ENCODE results near the gene TSN. TPM values are rescaled to one million over a fixed set of nuclear protein-coding genes. Genes with fewer than 3 reads are reported as not detected.
"Not testable (repeated sequence)": the region's sequence is repeated elsewhere in the genome, so short reads cannot be mapped to it uniquely, and the experiment has no call there.

Gene TSN
- polyA plus RNA-seq, 1 donor (not counting 4 experiments of a cell fraction or from before 2014, with no cell fraction given) = 78.4 TPM

DNA sequence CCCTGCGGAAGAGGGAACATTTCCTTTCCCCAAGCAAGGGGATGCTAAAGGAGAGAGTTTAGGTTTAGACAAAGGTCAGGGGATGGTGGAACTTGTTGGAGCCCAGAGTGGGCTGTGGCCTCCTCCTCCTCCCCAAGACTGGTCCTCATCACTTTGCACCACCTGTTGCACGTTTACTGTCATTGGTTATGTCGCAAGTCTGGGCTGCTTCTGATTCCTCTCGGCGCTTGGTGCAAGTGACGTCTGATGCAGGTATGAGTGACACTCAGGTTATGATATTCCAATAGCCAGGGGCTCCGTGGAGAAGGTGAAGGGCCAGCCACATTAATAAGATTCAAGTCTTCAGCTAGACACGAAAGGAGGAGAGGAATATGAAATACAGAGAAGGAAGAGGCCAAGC lies 59.8 kb downstream of the TSN start:
- no peaks in the 10 kb centered on the region for H3K9me1 ChIP-seq (ENCODE audit: control insufficient read depth, extremely low read depth, insufficient read depth, low read length)
- peaks cover 4% of the 10 kb centered on the region for H3K27me3 ChIP-seq (ENCODE audit: control insufficient read depth, extremely low read depth, insufficient read depth, low read length)
- H3K4me3 ChIP-seq (ENCODE audit: control insufficient read depth in 2 of 3, extremely low read depth in 1 of 3, insufficient read depth in 2 of 3, low read depth in 1 of 3, low read length in 3 of 3) = no peak overlapping the region
- TF ChIP-seq, protein P1, sequence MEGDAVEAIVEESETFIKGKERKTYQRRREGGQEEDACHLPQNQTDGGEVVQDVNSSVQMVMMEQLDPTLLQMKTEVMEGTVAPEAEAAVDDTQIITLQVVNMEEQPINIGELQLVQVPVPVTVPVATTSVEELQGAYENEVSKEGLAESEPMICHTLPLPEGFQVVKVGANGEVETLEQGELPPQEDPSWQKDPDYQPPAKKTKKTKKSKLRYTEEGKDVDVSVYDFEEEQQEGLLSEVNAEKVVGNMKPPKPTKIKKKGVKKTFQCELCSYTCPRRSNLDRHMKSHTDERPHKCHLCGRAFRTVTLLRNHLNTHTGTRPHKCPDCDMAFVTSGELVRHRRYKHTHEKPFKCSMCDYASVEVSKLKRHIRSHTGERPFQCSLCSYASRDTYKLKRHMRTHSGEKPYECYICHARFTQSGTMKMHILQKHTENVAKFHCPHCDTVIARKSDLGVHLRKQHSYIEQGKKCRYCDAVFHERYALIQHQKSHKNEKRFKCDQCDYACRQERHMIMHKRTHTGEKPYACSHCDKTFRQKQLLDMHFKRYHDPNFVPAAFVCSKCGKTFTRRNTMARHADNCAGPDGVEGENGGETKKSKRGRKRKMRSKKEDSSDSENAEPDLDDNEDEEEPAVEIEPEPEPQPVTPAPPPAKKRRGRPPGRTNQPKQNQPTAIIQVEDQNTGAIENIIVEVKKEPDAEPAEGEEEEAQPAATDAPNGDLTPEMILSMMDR (optimal IDR thresholded peaks at IDR 0.05 in 1 of 3, IDR thresholded peaks at IDR 0.05 in 1 of 3, conservative IDR thresholded peaks at IDR 0.05 in 1 of 3; ENCODE audit: extremely low read depth in 1 of 3, insufficient read depth in 2 of 3, low read length in 3 of 3) = no peak
- TF ChIP-seq EZH2 (IDR thresholded peaks at IDR 0.05; ENCODE audit: low read length) = no peak
- H3K4me2 ChIP-seq (ENCODE audit: control insufficient read depth, extremely low read depth, insufficient read depth, low read depth, low read length) = no peak overlapping the region
- no peak for FAIRE-seq
- no peaks in the 10 kb centered on the region for H3K36me3 ChIP-seq (ENCODE audit: control insufficient read depth in 2 of 2, extremely low read depth in 1 of 2, insufficient read depth in 2 of 2, low read length in 2 of 2)
- no peaks in the 10 kb centered on the region for H3K4me1 ChIP-seq (ENCODE audit: control insufficient read depth, extremely low read depth, insufficient read depth, low read length)
- no peaks in the 10 kb centered on the region for H3K79me2 ChIP-seq (ENCODE audit: control insufficient read depth, insufficient read depth, low read length)
- H2AFZ ChIP-seq (ENCODE audit: control insufficient read depth, low read length) = no peak overlapping the region
- no peak for DNase-seq (ENCODE audit: low read depth, low spot score)
- H3K9me3 ChIP-seq (ENCODE audit: control insufficient read depth, low read depth, low read length) = no peaks in the 10 kb centered on the region
- H3K9ac ChIP-seq (ENCODE audit: control insufficient read depth, extremely low read depth, insufficient read depth, low read length) = no peak overlapping the region
- dilution Hi-C loops (cut with MboI; ENCODE audit: extremely low pct_ligation_motif_present, low sequenced_read_pairs) = no loop called here
- H4K20me1 ChIP-seq (ENCODE audit: control insufficient read depth, extremely low read depth, insufficient read depth, low read length) = no peaks in the 10 kb centered on the region
- no peak overlapping the region for H3K27ac ChIP-seq (ENCODE audit: control insufficient read depth, insufficient read depth, low read length)

DNA sequence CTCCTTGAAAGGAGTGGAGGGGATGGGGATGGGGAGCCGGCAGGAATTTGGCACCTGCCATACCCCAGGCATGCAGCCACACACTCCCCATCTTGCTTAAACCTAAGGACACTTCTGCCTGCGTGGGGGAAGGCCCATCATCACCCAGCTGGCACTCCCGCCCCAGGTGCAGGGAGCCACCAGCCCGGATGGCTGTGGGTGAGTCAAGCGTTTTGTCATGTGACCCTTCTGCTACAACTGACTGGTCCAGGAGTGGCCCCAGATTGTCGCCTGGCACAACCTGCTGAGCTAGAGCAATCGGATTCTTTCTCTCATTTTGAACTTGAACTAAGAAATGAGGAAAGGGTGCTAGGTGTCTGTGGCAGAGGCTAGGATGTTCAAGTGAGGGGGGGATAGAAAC lies 61.3 kb downstream of the TSN start:
- H2AFZ ChIP-seq (ENCODE audit: control insufficient read depth, low read length) = no peak overlapping the region
- H3K4me1 ChIP-seq (ENCODE audit: control insufficient read depth, extremely low read depth, insufficient read depth, low read length) = no peaks in the 10 kb centered on the region
- no peak overlapping the region for H3K4me2 ChIP-seq (ENCODE audit: control insufficient read depth, extremely low read depth, insufficient read depth, low read depth, low read length)
- H3K9me1 ChIP-seq (ENCODE audit: control insufficient read depth, extremely low read depth, insufficient read depth, low read length) = no peaks in the 10 kb centered on the region
- dilution Hi-C loops (cut with MboI; ENCODE audit: extremely low pct_ligation_motif_present, low sequenced_read_pairs) = no loop called here
- H3K27me3 ChIP-seq (ENCODE audit: control insufficient read depth, extremely low read depth, insufficient read depth, low read length) = peaks cover 2% of the 10 kb centered on the region
- TF ChIP-seq, protein P1 (optimal IDR thresholded peaks at IDR 0.05 in 1 of 3, IDR thresholded peaks at IDR 0.05 in 1 of 3, conservative IDR thresholded peaks at IDR 0.05 in 1 of 3; ENCODE audit: extremely low read depth in 1 of 3, insufficient read depth in 2 of 3, low read length in 3 of 3) = no peak
- no peak for TF ChIP-seq EZH2 (IDR thresholded peaks at IDR 0.05; ENCODE audit: low read length)
- H4K20me1 ChIP-seq (ENCODE audit: control insufficient read depth, extremely low read depth, insufficient read depth, low read length) = no peaks in the 10 kb centered on the region
- no peak overlapping the region for H3K27ac ChIP-seq (ENCODE audit: control insufficient read depth, insufficient read depth, low read length)
- FAIRE-seq (no peak), DNase-seq (ENCODE audit: low read depth, low spot score) (no peak)
- no peaks in the 10 kb centered on the region for H3K36me3 ChIP-seq (ENCODE audit: control insufficient read depth in 2 of 2, extremely low read depth in 1 of 2, insufficient read depth in 2 of 2, low read length in 2 of 2)
- H3K9ac ChIP-seq (ENCODE audit: control insufficient read depth, extremely low read depth, insufficient read depth, low read length) = no peak overlapping the region
- no peak overlapping the region for H3K4me3 ChIP-seq (ENCODE audit: control insufficient read depth in 2 of 3, extremely low read depth in 1 of 3, insufficient read depth in 2 of 3, low read depth in 1 of 3, low read length in 3 of 3)
- H3K9me3 ChIP-seq (ENCODE audit: control insufficient read depth, low read depth, low read length) = no peaks in the 10 kb centered on the region
- no peaks in the 10 kb centered on the region for H3K79me2 ChIP-seq (ENCODE audit: control insufficient read depth, insufficient read depth, low read length)

DNA sequence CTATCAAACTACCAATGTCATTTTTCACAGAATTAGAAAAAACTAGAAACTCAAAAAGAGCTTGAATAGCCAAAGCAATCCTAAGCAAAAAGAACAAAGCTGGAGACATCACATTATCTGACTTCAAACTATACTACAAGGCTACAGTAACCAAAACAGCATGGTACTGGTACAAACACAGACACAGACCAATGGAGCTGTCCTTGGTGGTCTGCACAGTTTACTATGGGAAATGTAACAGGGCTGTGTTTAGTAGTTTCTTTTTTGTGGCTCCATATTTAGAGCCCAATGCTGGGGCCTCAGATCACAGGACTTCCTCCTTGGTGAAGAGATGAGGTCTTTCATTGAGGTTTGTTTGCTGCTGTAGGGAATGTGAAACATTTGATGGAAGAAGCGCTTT lies 61.9 kb downstream of the TSN start:
- H3K9me3 ChIP-seq (ENCODE audit: control insufficient read depth, low read depth, low read length); H3K4me1 ChIP-seq (ENCODE audit: control insufficient read depth, extremely low read depth, insufficient read depth, low read length); H3K4me2 ChIP-seq (ENCODE audit: control insufficient read depth, extremely low read depth, insufficient read depth, low read depth, low read length); H3K9ac ChIP-seq (ENCODE audit: control insufficient read depth, extremely low read depth, insufficient read depth, low read length); H2AFZ ChIP-seq (ENCODE audit: control insufficient read depth, low read length); H3K9me1 ChIP-seq (ENCODE audit: control insufficient read depth, extremely low read depth, insufficient read depth, low read length); H3K79me2 ChIP-seq (ENCODE audit: control insufficient read depth, insufficient read depth, low read length); H3K27ac ChIP-seq (ENCODE audit: control insufficient read depth, insufficient read depth, low read length); DNase-seq (ENCODE audit: low read depth, low spot score); H3K36me3 ChIP-seq (ENCODE audit: control insufficient read depth in 2 of 2, extremely low read depth in 1 of 2, insufficient read depth in 2 of 2, low read length in 2 of 2); H3K4me3 ChIP-seq (ENCODE audit: control insufficient read depth in 2 of 3, extremely low read depth in 1 of 3, insufficient read depth in 2 of 3, low read depth in 1 of 3, low read length in 3 of 3); H4K20me1 ChIP-seq (ENCODE audit: control insufficient read depth, extremely low read depth, insufficient read depth, low read length); dilution Hi-C loops (cut with MboI; ENCODE audit: extremely low pct_ligation_motif_present, low sequenced_read_pairs); FAIRE-seq; H3K27me3 ChIP-seq (ENCODE audit: control insufficient read depth, extremely low read depth, insufficient read depth, low read length): not testable (repeated sequence)

All from keratinocyte (primary cell).